HG03060 (cell line): ENCODE data around the gene DEPDC7.
"Not testable (repeated sequence)": the region's sequence is repeated elsewhere in the genome, so short reads cannot be mapped to it uniquely, and the experiment has no call there.

Source experiments
- ATAC-seq: cut with Tn5 transposase; IDR thresholded peaks from one replicate; pipeline ENCODE4 v1.9.1; 2021; ENCODE audit warnings: low read depth, moderate number of reproducible peaks; ENCODE audit not compliant: unreplicated experiment

DEPDC7 gene

DNA sequence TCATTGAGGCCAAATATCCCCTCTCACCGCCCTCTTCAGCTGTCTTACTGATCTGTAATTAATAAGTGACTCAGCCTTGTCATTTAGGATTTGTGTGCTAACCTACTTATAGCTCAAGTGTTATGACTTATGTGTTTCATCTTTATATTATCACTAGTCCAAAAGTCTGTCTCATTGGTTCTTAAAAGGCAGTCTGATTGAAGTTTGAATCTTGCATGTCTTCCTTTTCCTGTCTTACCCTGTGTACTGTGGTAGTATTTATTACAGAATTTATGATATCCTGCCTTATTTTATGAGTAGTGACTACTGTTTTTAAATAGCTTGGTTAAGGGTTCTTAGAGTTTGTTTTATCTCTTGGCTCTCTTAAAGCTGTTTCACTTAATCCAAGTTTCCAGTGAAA lies 6.3 kb downstream of the DEPDC7 start:
- ATAC-seq, result no peak

DNA sequence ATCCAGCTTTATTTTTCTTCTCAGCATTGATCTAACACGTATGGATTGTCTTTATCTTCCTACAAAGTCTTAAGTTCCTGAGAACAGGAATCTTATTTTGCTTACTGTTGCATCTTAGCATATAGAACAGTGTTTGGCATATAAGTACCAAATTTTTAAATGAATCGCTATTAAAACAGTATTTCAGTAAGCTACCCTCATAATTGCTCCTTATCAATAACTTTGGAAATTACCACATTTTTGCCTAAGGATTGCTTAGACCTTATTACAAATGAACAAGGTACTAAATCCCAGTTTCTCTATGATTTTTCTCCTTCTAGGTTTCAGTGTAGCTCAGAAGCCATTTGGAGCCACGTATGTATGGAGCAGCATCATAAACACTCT lies 9.7 kb downstream of the DEPDC7 start:
- ATAC-seq, result no peak

DNA sequence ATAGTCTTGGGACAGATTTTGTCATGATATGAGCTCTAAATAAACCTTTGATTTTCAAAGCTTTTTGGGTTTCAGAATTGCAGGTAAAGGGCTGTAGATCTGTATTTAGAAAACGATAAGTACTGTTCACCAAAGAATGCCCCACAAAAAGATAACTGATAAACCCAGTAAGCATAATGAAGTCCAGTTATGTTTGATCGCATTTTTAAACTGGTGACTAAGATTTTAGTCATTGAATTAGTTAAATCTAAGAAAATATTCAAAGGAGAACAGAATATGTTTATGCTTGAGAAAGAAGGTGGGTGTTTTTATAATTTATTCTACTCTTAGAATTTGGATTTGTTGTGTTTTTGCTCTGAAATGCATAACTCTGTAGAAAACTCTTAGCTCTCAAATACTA lies 11.6 kb downstream of the DEPDC7 start:
- ATAC-seq, result no peak

DNA sequence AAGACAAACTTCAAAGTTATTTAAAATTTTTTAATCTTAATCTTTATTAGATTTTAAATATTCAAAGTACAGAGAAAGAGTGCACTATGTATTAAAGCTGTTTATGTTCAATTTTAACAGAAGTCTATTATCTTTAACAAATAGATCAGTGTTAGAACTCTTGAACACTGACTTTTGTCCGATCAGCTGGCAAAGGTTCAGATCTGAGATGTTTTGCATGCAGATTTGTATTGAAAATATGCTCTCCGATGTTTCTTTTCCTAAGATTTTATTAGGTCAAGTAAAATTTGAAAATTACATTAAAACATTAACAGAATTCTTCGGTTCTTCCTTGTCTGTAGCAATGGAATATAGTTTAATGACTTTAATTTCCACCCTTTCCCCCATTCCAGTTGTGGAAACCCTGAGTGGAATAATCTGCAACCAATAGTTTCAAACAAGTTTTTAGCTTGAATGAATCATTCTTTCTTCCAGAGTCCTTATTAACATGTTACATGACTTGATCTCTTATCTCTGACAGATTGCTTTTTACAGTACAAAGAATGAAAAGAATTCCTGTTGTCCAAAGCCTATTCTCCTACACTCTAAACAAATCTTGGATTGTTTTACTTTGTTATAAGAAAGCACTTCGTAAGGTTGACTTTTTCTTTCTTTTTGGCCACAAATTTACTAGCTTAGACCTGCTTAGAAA lies 12.3 kb downstream of the DEPDC7 start:
- no peak for ATAC-seq

DNA sequence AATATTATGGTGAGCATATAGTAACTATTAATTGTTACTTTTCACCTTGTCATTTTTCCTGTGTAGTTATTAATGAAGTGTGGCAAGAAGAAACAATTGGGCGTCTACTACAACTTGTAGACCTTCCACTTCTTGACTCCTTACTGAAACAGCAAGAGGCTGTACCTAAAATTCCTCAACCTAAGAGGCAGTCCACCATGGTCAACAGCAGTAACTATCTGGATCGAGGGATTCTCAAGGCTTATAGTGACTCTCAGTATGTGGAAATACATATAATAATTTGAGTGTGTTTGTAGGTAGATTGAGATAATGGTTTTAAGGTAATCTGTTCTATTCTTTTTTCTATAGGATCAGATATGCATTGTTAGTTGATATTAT lies 12.8 kb downstream of the DEPDC7 start:
- ATAC-seq, result no peak

DNA sequence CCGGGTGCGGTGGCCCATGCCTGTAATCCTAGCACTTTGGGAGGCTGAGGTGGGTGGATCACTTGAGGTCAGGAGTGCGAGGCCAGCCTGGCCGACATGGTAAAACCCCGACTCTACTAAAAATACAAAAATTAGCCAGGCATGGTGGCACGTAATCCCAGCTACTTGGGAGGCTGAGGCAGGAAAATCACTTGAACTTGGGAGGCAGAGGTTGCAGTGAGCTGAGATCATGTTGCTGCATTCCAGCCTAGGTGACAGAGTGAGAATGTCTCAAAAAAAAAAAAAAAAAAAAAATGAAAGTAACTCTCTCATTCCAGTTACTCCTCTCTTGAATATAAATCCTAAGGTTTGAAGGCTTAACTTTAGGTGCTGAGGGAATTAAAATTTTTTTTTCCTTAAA lies 13.5 kb downstream of the DEPDC7 start:
- ATAC-seq, result not testable (repeated sequence)

DNA sequence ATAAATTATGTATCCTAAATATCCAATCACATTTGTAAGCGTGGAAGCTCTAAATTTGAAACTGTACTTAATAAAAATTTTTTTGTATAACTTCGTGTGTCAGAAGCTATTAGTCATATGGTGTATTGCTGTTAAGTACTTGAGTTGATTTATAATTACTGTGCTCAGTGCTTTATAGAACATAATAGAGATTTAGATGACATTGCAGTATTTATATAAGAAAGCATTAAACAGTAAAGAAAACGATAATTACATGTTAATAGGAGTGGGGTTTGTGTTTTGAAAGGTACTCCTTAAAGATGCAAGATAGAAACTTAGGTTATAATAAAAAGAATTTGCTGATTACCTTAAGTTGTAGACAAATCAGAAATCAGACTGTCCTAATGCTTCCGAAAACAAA lies 17.8 kb downstream of the DEPDC7 start:
- no peak for ATAC-seq

DNA sequence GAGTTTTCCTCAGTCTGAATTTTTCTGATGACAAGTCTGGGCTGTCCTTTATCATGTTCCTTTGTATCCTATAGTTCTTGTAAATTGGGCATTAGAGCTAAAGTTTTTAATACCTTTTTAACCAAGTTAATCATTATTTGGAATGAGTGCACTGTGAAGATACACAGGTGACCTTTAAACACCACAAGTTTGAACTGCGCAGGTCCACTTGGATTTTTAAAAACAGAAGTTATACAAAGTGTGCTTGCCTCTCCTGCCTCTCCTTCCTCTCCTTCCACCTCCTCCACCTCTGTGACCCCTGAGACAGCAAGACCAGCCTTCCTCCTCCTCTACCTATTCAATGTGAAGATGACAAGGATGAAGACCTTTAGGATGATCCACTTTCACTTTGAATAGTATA lies 19.3 kb downstream of the DEPDC7 start:
- ATAC-seq, result no peak

DNA sequence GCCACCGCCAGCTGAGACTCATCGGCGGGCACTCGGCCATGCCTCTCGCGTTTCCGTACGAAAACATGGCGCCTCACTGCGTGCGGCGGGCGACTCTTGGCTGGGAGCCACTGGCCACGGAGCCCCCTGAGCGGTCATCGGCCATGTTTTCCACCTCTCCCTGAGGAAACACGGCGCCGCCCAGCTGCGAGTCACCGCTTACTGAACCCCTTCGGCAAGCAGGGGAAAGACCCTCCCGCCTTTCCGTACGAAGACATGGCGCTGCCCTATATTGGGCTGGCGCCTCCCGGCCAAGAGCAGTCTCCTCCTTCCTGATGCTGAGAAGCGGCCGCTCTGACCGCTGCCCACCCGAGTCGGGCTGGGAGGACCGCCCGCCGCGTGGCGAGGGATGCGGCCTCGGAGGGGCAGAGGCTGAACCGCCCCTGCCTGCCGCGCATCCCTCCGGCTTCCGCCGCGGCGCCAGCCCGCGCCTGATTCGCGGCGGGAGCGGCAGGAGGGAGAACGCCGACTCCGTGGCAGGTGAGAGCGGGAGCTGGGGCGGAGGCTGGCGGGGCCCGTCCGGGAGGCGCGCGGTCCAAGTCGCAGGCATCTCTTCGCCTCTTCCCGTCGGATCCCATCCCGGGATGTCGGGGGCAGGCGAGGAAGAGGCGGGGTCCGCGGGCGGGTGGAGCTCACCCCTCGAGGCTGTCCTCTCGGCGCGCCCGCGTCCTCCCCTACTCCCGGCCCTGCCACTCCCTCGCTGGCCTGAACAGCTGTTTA lies 23.8 kb downstream of the DEPDC7 start, which contains the start of gene TCP11L1:
TSS of gene TCP11L1 (plus strand) at position 299 of the 759 bp plus-strand sequence. CDS start 4,202 bp downstream, outside the sequence.
- ATAC-seq, result peak; percentile 76

DNA sequence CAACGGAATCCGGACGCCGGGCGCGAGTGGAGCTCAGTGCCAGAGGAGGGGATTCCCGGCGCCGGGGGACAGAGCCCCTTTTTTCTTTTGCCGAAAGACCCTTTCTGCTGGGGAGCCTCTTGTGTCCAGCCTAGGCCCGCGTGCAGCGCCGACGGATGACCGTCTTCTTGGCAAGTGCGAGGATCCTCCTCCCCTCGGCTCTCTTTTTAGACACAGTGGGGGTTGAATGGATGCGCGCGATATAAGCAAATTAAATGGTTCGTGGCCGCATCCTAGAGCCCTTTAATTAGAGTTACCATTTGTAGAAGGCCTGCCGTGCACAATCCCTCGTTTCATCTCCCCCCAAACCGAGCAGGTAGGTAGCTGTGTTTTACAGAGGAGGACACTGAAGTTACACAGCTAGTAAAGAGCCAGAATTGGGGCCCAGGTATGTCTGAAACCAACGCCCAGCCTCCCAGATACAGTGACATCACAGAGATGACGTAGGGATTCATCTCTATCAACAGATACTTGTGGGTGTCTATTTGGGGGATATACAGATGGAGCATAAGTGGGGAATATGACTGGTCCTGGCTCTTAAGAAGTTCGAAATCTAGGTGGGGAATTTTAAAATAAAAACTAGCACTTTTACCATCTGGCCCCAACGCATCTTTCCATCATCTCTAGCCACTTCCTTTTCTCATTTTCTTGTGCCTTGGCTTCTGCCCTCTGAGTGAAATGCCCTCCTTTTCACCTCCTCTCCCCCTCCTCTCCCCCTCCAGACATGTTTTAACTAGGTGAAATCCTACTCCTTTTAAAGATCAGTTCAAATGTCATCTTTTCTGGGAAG lies 24.6 kb downstream of the DEPDC7 start:
- no peak for ATAC-seq

DNA sequence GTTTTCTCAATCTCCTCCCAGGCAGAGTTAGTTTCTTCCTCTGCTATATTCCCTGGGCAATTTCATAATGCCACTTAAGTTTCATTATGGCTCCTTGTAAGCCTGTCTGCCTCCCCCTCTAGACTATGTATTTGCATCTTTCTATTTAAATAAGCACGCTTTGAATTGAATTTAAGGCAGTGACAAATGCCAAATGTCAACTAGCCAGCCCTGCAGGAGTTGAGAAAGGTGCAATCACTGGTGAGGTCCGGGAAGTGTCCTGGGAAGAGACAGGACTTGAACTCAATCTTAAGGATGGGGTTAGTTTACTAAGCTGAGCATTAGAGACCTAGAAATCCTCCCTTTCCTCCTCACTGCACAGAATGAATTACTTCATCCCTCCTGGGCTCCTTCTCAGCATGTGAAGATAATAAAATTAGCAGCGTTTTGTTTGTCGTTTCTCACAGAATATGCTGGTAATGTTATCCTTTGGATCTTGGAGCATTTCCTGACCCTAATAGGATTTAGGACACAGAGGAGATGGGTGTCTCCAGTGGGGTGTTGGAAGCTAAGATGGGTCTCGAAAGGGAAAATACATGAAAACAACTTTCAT lies 25.3 kb downstream of the DEPDC7 start:
- ATAC-seq, result no peak

DNA sequence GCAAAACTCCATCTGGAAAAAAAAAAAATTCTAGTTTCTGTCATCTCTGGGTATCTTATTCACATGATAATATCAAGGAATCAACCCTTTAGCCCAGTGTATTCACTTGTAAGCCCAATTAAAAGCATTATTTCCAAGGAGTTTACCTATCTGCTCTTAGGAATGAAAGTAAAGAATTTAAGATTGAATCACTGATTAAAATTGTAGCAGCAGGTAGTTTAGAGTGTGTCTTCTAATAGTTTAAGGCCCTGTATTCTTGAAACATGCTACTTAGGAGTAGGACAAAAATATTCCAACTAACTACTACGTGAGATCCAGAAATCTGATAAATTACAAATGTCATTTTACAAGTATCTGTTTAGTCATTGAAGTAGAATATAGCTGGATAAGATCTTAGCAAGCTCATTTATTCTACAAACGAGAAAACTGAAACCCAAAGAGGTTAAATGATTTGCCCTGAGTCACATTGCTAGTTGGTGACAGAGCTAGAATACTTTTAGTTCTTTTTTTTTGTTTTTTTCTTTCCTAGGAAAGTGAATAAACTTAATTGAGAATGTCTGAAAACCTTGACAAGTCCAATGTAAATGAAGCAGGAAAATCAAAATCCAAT lies 27.6 kb downstream of the DEPDC7 start:
- ATAC-seq, result no peak

DNA sequence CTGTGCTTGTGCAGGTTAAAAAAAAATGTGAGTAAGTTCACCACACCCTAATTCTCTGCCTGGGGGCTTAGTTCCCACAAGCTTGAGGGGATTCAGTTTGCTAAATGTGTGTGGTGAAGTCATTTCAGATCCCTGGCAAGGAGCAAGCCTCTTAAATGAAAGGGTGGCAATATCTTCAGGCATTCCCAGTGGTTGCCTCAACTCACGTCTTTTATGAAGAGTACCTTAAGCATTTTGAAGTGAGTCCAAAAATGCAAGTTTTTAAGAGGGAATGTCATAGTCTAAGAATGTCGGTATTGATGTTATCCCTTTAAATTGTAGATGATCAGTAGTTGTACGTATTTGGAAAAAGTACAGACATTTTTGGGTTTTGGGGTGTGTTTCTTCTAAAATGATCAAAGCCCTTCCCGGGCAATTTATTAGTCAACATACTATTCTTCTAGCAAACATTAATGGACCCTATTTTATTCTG lies 28.6 kb downstream of the DEPDC7 start:
- no peak for ATAC-seq

DNA sequence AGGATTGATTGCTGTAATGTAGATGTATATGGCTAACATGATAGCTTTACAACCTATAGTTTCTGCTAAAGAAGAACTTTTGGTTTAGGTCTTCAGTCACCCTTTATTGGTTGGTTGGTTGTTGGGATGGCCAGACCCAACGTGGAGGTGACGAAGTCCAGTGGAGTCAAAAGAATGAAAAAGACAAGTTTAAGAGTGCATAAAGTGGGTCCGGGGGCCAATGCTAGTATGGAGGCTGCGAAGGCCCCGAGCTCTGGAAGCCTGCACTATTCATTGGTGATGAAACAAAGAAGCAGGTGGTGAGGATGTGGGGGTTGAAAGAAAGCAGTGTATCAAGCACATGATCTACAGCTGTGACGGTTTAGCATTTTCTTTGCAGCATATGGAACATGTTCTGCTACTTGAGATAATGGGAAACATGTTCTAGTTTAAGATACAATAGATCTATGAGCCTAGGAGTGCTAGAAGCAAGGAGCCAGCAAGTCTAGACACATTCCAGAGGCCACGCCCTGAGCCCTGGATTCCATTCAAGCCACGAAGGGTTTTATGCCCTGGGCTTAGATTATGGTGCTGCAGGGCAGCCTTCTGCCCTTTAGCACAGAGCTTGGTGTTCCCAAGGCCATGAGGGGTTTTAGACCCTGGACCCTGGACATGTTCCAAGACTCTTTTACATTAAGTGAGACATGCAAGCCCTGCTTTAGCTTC lies 30.0 kb downstream of the DEPDC7 start:
- ATAC-seq, result no peak

DNA sequence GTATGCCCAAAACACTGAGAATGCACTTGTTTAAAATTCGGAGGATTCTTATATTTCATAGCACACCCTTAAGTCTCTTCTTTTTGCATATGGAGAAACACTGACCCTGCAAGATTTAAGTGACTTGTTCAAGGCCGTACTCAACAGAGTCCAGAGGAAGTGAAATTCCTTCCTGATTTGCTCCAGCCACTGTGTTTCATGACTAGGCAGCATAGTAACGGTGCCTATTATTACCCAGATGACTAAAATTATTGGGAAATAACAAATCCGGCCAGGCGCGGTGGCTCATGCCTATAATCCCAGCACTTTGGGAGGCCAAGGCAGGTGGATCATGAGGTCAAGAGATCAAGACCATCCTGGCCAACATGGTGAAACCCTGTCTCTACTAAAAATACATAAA lies 33.0 kb downstream of the DEPDC7 start:
- not testable (repeated sequence) for ATAC-seq

DNA sequence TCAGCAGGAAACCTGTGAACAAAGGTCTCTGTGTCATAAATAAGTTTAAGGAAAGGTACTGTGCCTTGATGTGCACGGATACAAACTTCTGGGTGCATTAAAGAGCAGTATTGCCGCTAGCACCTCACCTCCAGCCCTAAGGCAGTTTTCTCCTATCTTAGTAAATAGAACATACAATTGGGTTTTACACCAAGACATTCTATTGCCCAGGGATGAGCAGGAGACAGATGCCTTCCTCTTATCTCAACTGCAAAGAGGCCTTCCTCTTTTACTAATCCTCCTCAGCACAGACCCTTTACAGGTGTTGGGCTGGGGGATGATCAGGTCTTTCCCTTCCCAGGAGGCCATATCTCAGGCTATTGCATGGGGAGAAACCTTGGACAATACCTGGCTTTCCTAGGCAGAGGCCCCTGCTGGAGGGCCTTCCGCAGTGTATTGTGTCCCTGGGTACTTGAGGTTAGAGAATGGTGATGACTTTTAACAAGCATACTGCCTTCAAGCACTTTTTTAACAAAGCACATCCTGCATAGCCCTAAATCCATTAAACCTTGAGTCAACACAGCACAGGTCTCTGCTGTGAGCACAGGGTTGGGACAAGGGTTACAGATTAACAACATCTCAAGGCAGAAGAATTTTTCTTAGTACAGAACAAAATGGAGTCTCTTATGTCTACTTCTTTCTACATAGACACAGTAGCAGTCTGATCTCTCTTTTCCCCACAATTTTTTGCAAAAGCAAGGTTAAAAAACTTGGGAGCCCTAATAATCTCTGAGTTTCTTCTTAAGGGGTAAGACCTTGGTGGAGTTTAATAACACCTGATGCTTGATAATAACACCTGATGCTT lies 34.1 kb downstream of the DEPDC7 start:
- ATAC-seq, result not testable (repeated sequence)

DNA sequence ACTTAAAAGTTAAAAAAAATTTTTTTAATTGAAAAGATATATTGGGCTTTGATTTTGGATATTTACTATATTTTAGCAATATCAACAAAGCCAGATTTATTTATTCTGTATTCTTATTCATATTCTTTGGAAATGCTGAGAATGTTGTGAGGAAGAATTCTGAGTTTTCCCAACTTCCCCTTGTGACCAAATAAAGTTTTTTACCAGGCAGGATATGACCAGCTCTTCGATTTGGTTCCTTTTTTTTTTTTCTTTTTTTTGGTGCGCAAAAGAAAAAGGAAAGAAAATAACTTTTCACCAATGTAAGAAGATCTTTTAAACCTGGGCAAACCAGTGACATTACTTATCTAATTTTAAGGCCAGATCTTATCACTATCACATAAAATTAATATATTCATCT lies 36.6 kb downstream of the DEPDC7 start:
- no peak for ATAC-seq

DNA sequence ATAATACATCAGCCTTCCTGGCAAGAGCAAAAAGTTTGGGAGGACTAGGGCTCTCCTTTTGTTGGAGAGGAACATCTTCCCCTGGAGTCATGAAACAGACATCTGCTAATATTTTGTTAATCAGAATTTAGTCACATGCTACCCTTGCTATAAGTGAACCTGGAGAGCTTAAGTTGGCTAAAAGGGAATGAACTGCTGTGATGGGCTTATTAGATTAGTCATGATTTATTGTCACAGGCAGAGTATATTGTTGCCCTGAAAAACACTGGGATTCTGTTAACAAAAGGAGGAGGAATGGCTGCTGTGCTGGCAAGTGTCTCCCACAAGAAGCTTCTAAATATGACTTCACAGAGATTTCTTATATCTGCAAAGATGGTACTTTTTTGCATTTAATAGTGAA lies 39.7 kb downstream of the DEPDC7 start:
- ATAC-seq, result no peak

DNA sequence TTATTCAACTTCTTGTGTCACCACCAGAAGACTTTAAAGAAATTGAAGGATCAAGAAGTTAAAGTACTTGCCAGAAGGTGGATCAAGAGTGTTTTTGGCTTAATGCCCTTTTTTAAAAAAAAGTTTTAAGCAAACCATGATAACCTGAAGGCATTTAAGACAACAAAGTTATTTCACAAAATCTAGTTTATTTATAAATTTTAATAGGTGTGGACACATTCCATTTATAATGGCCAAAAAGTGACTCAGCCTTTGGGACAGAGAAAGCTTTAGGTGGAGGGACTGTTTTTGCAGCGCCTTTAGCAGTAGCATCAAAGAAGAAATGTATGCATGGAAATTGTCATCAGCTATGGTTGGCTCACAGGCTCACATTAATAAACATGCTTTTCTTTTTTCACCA lies 41.6 kb downstream of the DEPDC7 start:
- no peak for ATAC-seq
